ENCODE measurements around the gene VSIR.

Gene VSIR

GRCh38 chr10:71772832-71773220 lies 494 bp downstream of the VSIR start:
- no peak for TF ChIP-seq CTCF (IDR thresholded peaks at IDR 0.05; ENCODE audit: low read depth, low read length)
- peak overlapping the region; percentile 76 for H3K4me3 ChIP-seq (ENCODE audit: low read depth, low read length)

- no peak for TF ChIP-seq CTCF (IDR thresholded peaks at IDR 0.05; ENCODE audit: low read depth, low read length)
- H3K4me3 ChIP-seq (ENCODE audit: low read depth, low read length): peak overlapping the region; percentile 76
These were observed 1.3 kb downstream of the VSIR start for GRCh38 chr10:71771821-71772617.

- no peak overlapping the region for H3K4me3 ChIP-seq (ENCODE audit: low read depth, low read length)
- no peak for TF ChIP-seq CTCF (IDR thresholded peaks at IDR 0.05; ENCODE audit: low read depth, low read length)
These were observed 2.1 kb downstream of the VSIR start for GRCh38 chr10:71771204-71771603.

GRCh38 chr10:71770789-71771188 lies 2.5 kb downstream of the VSIR start:
- H3K4me3 ChIP-seq (ENCODE audit: low read depth, low read length): no peak overlapping the region
- no peak for TF ChIP-seq CTCF (IDR thresholded peaks at IDR 0.05; ENCODE audit: low read depth, low read length)

- TF ChIP-seq CTCF (IDR thresholded peaks at IDR 0.05; ENCODE audit: low read depth, low read length): no peak
- no peak overlapping the region for H3K4me3 ChIP-seq (ENCODE audit: low read depth, low read length)
These were observed 3.1 kb downstream of the VSIR start for GRCh38 chr10:71770255-71770654.

GRCh38 chr10:71769279-71769823 lies 4.0 kb downstream of the VSIR start:
- no peak overlapping the region for H3K4me3 ChIP-seq (ENCODE audit: low read depth, low read length)
- TF ChIP-seq CTCF (IDR thresholded peaks at IDR 0.05; ENCODE audit: low read depth, low read length): no peak

GRCh38 chr10:71767420-71768035 lies 5.8 kb downstream of the VSIR start:
- no peak for TF ChIP-seq CTCF (IDR thresholded peaks at IDR 0.05; ENCODE audit: low read depth, low read length)

More at GRCh38 chr10:71767420-71768035, 5.8 kb downstream of the VSIR start:
- H3K4me3 ChIP-seq (ENCODE audit: low read depth, low read length): no peak overlapping the region

All from WI38 (cell line).